ENCODE measurements around the gene GLIS2. TPM values are rescaled to one million over a fixed set of nuclear protein-coding genes. Genes with fewer than 3 reads are reported as not detected.

Gene GLIS2
- total RNA-seq, 1 donor: under 0.01 TPM

GRCh38 chr16:4380119-4381063, 64.5 kb downstream of the GLIS2 start:
- Histone ChIP-seq H3K27me3 (ENCODE audit: insufficient read depth, low read length) (no peaks in the 10 kb centered on the region), H3K4me3 (ENCODE audit: low read length) (no peak overlapping the region), H3K4me1 (ENCODE audit: insufficient read depth, low read length) (no peaks in the 10 kb centered on the region), H3K9me3 (ENCODE audit: low read depth, low read length) (no peaks in the 10 kb centered on the region)

GRCh38 chr16:4381072-4381934, 65.4 kb downstream of the GLIS2 start:
- no peak overlapping the region for H3K4me3 ChIP-seq (ENCODE audit: low read length)
- H3K27me3 ChIP-seq (ENCODE audit: insufficient read depth, low read length): no peaks in the 10 kb centered on the region
- H3K4me1 ChIP-seq (ENCODE audit: insufficient read depth, low read length): no peaks in the 10 kb centered on the region
- no peaks in the 10 kb centered on the region for H3K9me3 ChIP-seq (ENCODE audit: low read depth, low read length)

- no peaks in the 10 kb centered on the region for H3K9me3 ChIP-seq (ENCODE audit: low read depth, low read length)
- no peak overlapping the region for H3K4me3 ChIP-seq (ENCODE audit: low read length)
- H3K27me3 ChIP-seq (ENCODE audit: insufficient read depth, low read length): no peaks in the 10 kb centered on the region
- H3K4me1 ChIP-seq (ENCODE audit: insufficient read depth, low read length): no peaks in the 10 kb centered on the region
Observed at GRCh38 chr16:4381935-4382794, 66.3 kb downstream of the GLIS2 start.

GRCh38 chr16:4382795-4383357, 67.0 kb downstream of the GLIS2 start:
- Histone ChIP-seq H3K4me3 (ENCODE audit: low read length) (no peak overlapping the region), H3K27me3 (ENCODE audit: insufficient read depth, low read length) (no peaks in the 10 kb centered on the region), H3K4me1 (ENCODE audit: insufficient read depth, low read length) (no peaks in the 10 kb centered on the region), H3K9me3 (ENCODE audit: low read depth, low read length) (no peaks in the 10 kb centered on the region)

GRCh38 chr16:4383591-4384444, 68.0 kb downstream of the GLIS2 start:
- no peak overlapping the region for H3K4me3 ChIP-seq (ENCODE audit: low read length)
- H3K27me3 ChIP-seq (ENCODE audit: insufficient read depth, low read length): no peaks in the 10 kb centered on the region
- no peaks in the 10 kb centered on the region for H3K9me3 ChIP-seq (ENCODE audit: low read depth, low read length)
- H3K4me1 ChIP-seq (ENCODE audit: insufficient read depth, low read length): no peaks in the 10 kb centered on the region

GRCh38 chr16:4384509-4384942, 68.7 kb downstream of the GLIS2 start:
- Histone ChIP-seq H3K4me3 (ENCODE audit: low read length) (no peak overlapping the region), H3K27me3 (ENCODE audit: insufficient read depth, low read length) (no peaks in the 10 kb centered on the region), H3K4me1 (ENCODE audit: insufficient read depth, low read length) (no peaks in the 10 kb centered on the region), H3K9me3 (ENCODE audit: low read depth, low read length) (no peaks in the 10 kb centered on the region)

GRCh38 chr16:4385066-4385788, 69.4 kb downstream of the GLIS2 start:
- Histone ChIP-seq H3K4me3 (ENCODE audit: low read length) (no peak overlapping the region), H3K27me3 (ENCODE audit: insufficient read depth, low read length) (no peaks in the 10 kb centered on the region), H3K9me3 (ENCODE audit: low read depth, low read length) (no peaks in the 10 kb centered on the region), H3K4me1 (ENCODE audit: insufficient read depth, low read length) (no peaks in the 10 kb centered on the region)

- Histone ChIP-seq H3K9me3 (ENCODE audit: low read depth, low read length) (no peaks in the 10 kb centered on the region), H3K4me1 (ENCODE audit: insufficient read depth, low read length) (no peaks in the 10 kb centered on the region), H3K4me3 (ENCODE audit: low read length) (no peak overlapping the region), H3K27me3 (ENCODE audit: insufficient read depth, low read length) (no peaks in the 10 kb centered on the region)
Observed at GRCh38 chr16:4385789-4386450, 70.1 kb downstream of the GLIS2 start.

- Histone ChIP-seq H3K27me3 (ENCODE audit: insufficient read depth, low read length) (no peaks in the 10 kb centered on the region), H3K4me3 (ENCODE audit: low read length) (no peak overlapping the region), H3K9me3 (ENCODE audit: low read depth, low read length) (no peaks in the 10 kb centered on the region), H3K4me1 (ENCODE audit: insufficient read depth, low read length) (no peaks in the 10 kb centered on the region)
Observed at GRCh38 chr16:4386451-4386805, 70.6 kb downstream of the GLIS2 start.

- no peaks in the 10 kb centered on the region for H3K27me3 ChIP-seq (ENCODE audit: insufficient read depth, low read length)
- no peaks in the 10 kb centered on the region for H3K9me3 ChIP-seq (ENCODE audit: low read depth, low read length)
Observed at GRCh38 chr16:4386951-4387565, 71.2 kb downstream of the GLIS2 start.

GRCh38 chr16:4387781-4388180, 71.9 kb downstream of the GLIS2 start:
- H3K4me3 ChIP-seq (ENCODE audit: low read length): no peak overlapping the region
- no peaks in the 10 kb centered on the region for H3K4me1 ChIP-seq (ENCODE audit: insufficient read depth, low read length)
- H3K9me3 ChIP-seq (ENCODE audit: low read depth, low read length): no peaks in the 10 kb centered on the region
- H3K27me3 ChIP-seq (ENCODE audit: insufficient read depth, low read length): no peaks in the 10 kb centered on the region

More at GRCh38 chr16:4386951-4387565, 71.2 kb downstream of the GLIS2 start:
- no peaks in the 10 kb centered on the region for H3K4me1 ChIP-seq (ENCODE audit: insufficient read depth, low read length)
- H3K4me3 ChIP-seq (ENCODE audit: low read length): no peak overlapping the region

GRCh38 chr16:4388271-4389021, 72.6 kb downstream of the GLIS2 start:
- Histone ChIP-seq H3K27me3 (ENCODE audit: insufficient read depth, low read length) (no peaks in the 10 kb centered on the region), H3K9me3 (ENCODE audit: low read depth, low read length) (no peaks in the 10 kb centered on the region), H3K4me3 (ENCODE audit: low read length) (no peak overlapping the region), H3K4me1 (ENCODE audit: insufficient read depth, low read length) (no peaks in the 10 kb centered on the region)
